Peyer's patch (tissue), 4 donors: ENCODE data around the gene RAB25.
"Not testable (repeated sequence)": the region's sequence is repeated elsewhere in the genome, so short reads cannot be mapped to it uniquely, and the experiment has no call there.

Source experiments
- CTCF ChIP-seq, 6 experiments: fragments of 450-650 bp in 4 of 6; fragments of 200-600 bp in 2 of 6; sonication (generic) in 1 of 6; IDR thresholded peaks; one replicate each; pipeline ENCODE4 v1.5.1; 2017 to 2019; ENCODE audit warnings: antibody characterized with exemption in 6 of 6, mild to moderate bottlenecking in 3 of 6, moderate library complexity in 1 of 6
- POLR2A ChIP-seq, 2 donors: fragments of 450-650 bp; IDR thresholded peaks; one replicate each; pipeline ENCODE4 v1.5.1; 2017; ENCODE audit warnings: antibody characterized with exemption in 2 of 2, mild to moderate bottlenecking in 2 of 2, moderate library complexity in 2 of 2

GRCh38 chr1:156071332-156071816 lies 10.4 kb downstream of the RAB25 start:
- TF ChIP-seq CTCF, POLR2A (IDR thresholded peaks at IDR 0.05): not testable (repeated sequence)
